PC-3 (cell line): ENCODE measurements around the gene ZNF146. TPM values are rescaled to one million over a fixed set of nuclear protein-coding genes. Genes with fewer than 3 reads are reported as not detected.
A peak's percentile ranks its signal among the peaks of the same experiment; 100 is the strongest.

Source experiments
- ATAC-seq: fragments of 200-7000 bp; cut with Tn5 transposase; 2 replicates; pipeline ENCODE4 v1.9.1; 2020; ENCODE audit warnings: mild to moderate bottlenecking, moderate library complexity
- BruUV-seq: library from RNA; stranded (reverse); fragments of 400-500 nt; replicated peaks from 2 replicates; lab custom pipeline; 2021; lab: Mats Ljungman, UMichigan
- CTCF ChIA-PET: fragments of 300-600 bp; sonication (Branson Sonifier 250); formaldehyde crosslinking; loops from one replicate; lab custom pipeline; 2022; ENCODE audit warnings: antibody characterized with exemption; lab: Charles Lee
- POLR2A ChIA-PET: fragments of 300-600 bp; sonication (Branson Sonifier 250); formaldehyde crosslinking; loops from one replicate; lab custom pipeline; 2022; ENCODE audit warnings: antibody characterized with exemption; ENCODE audit not compliant: unreplicated experiment; lab: Charles Lee
- DNase-seq: peaks from one replicate; pipeline ENCODE4 v3.0.0-alpha.2; 2015
- H2AFZ ChIP-seq: fragments of 300-600 bp; sonication (generic); 2 replicates; pipeline ENCODE4 v1.6.0; 2016; ENCODE audit warnings: antibody characterized with exemption, low read length
- H3F3A ChIP-seq: fragments of 300-600 bp; sonication (generic); one replicate; pipeline ENCODE4 v1.6.0; 2017; ENCODE audit warnings: antibody characterized with exemption, low read length, control low read depth, mild to moderate bottlenecking; ENCODE audit not compliant: unreplicated experiment
- H3K27ac ChIP-seq: fragments of 300-600 bp; sonication (generic); 2 replicates; pipeline ENCODE4 v1.5.1; 2016; ENCODE audit warnings: mild to moderate bottlenecking, low read length
- H3K27me3 ChIP-seq: fragments of 300-600 bp; sonication (generic); 2 replicates; pipeline ENCODE4 v1.6.1; 2016; ENCODE audit warnings: low read length, mixed read lengths
- H3K36me3 ChIP-seq: fragments of 300-600 bp; sonication (generic); 2 replicates; pipeline ENCODE4 v1.6.1; 2016; ENCODE audit warnings: low read depth, mixed run types, low read length, mixed read lengths
- H3K4me1 ChIP-seq: fragments of 300-600 bp; sonication (generic); 2 replicates; pipeline ENCODE4 v1.5.1; 2016; ENCODE audit warnings: low read length; ENCODE audit not compliant: insufficient read depth
- H3K4me2 ChIP-seq: fragments of 300-600 bp; sonication (generic); 2 replicates; pipeline ENCODE4 v1.6.0; 2016; ENCODE audit warnings: low read length
- H3K4me3 ChIP-seq: fragments of 300-600 bp; sonication (generic); 2 replicates; pipeline ENCODE4 v1.5.1; 2016; ENCODE audit warnings: mild to moderate bottlenecking, low read length, mixed read lengths
- H3K79me2 ChIP-seq: fragments of 300-600 bp; sonication (generic); 2 replicates; pipeline ENCODE4 v1.6.1; 2017; ENCODE audit warnings: low read length, mixed read lengths
- H3K9ac ChIP-seq: fragments of 300-600 bp; sonication (generic); 2 replicates; pipeline ENCODE4 v1.6.0; 2016; ENCODE audit warnings: mild to moderate bottlenecking, low read length
- H3K9me2 ChIP-seq: fragments of 300-600 bp; sonication (generic); replicated peaks from 2 replicates; pipeline ENCODE4 v1.6.1; 2016; ENCODE audit warnings: mixed run types, low read length, mixed read lengths
- H3K9me3 ChIP-seq: fragments of 300-600 bp; sonication (generic); 2 replicates; pipeline ENCODE4 v1.6.1; 2016; ENCODE audit warnings: low read length, mixed read lengths
- H4K20me1 ChIP-seq: fragments of 300-600 bp; sonication (generic); 2 replicates; pipeline ENCODE4 v1.6.1; 2016; ENCODE audit warnings: low read length, mixed read lengths
- CTCF ChIP-seq: fragments of 300-600 bp; sonication (generic); conservative IDR thresholded peaks from 2 replicates; pipeline ENCODE4 v1.5.1; 2017; ENCODE audit warnings: antibody characterized with exemption, low read depth, mild to moderate bottlenecking, low read length
- EZH2 ChIP-seq: fragments of 300-600 bp; sonication (generic); IDR thresholded peaks from one replicate; pipeline ENCODE4 v1.6.1; 2017; ENCODE audit warnings: antibody characterized with exemption, mild to moderate bottlenecking, low read length; ENCODE audit not compliant: unreplicated experiment
- EZH2phosphoT487 ChIP-seq: fragments of 300-600 bp; sonication (generic); IDR thresholded peaks from 2 replicates; pipeline ENCODE4 v1.6.1; 2018; ENCODE audit warnings: mild to moderate bottlenecking, antibody characterized with exemption, low read length, borderline replicate concordance
- intact Hi-C: fragments of 100-400 bp; cut with micrococcal nuclease; formaldehyde crosslinking; loops from 2 replicates; pipeline ENCODE4 v1.9.0; 2023
- total RNA-seq: library from RNA; depleted of rRNA; stranded (reverse); fragments of >200 nt; gene quantifications from 2 replicates; pipeline ENCODE4 v1.2.3, GENCODE V29; 2014

Gene ZNF146
- total RNA-seq, 1 experiment from 2014 or later: 78.4 TPM

DNA sequence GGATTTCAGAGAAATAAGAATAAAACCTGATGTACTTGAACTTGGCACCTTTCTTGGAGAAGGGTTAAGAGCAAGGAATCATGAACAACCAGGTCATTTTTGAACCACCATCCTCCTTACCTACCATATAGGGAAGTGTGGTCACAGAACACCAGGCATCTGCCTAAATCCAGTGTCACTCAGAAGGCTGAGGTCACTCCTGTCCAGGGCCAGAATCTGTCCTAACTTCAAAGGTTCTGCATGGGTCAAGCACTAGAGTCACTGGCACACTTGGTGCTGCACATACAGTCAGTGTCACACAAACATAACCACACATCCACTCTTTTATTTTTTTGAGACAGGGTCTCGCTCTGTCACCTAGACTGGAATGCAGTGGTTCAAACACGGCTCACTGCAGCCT, 2.0 kb upstream of the ZNF146 start:
- TF ChIP-seq CTCF (no peak), EZH2 (no peak), EZH2phosphoT487 (no peak)
- Histone ChIP-seq H3K9me3 (no peaks in the 10 kb centered on the region), H4K20me1 (no peaks in the 10 kb centered on the region), H3K79me2 (peaks cover 37% of the 10 kb centered on the region), H2AFZ (no peak overlapping the region), H3K4me1 (peaks cover 9% of the 10 kb centered on the region), H3F3A (no peaks in the 10 kb centered on the region), H3K4me3 (no peak overlapping the region), H3K36me3 (peaks cover 3% of the 10 kb centered on the region; the same call in 1 of the 2 replicates), H3K9ac (no peak overlapping the region), H3K27ac (no peak overlapping the region), H3K9me2 (no peaks in the 10 kb centered on the region), H3K27me3 (no peaks in the 10 kb centered on the region), H3K4me2 (no peak overlapping the region)
- DNase-seq (no peak), ATAC-seq (no peak)
- intact Hi-C loops: loop anchor here (10.0 kb wide), 1 partner anchor 472 kb away; the partner anchor contains the start of gene ZNF567
- POLR2A ChIA-PET: no interaction called here
- no TSS peak for BruUV-seq
- CTCF ChIA-PET: no interaction called here

GRCh38 chr19:36215276-36216123, 594 bp downstream of the ZNF146 start:
- DNase-seq (peak; percentile 3), ATAC-seq (no peak)
- TF ChIP-seq EZH2 (no peak), EZH2phosphoT487 (no peak), CTCF (no peak)
- Histone ChIP-seq H3K27ac (peak overlapping the region; percentile 73), H3K79me2 (peaks cover 60% of the 10 kb centered on the region), H3F3A (no peaks in the 10 kb centered on the region), H3K9me3 (no peaks in the 10 kb centered on the region), H2AFZ (peak overlapping the region; percentile 99), H3K27me3 (no peaks in the 10 kb centered on the region), H3K9me2 (no peaks in the 10 kb centered on the region), H3K36me3 (peaks cover 10% of the 10 kb centered on the region; the same call in 1 of the 2 replicates), H3K4me3 (peak overlapping the region; percentile 78), H4K20me1 (0 out of 2 replicates have a peak, but pooled peaks cover 5% of the 10 kb centered on the region), H3K4me1 (peaks cover 9% of the 10 kb centered on the region), H3K4me2 (peak overlapping the region; percentile 98), H3K9ac (peak overlapping the region; percentile 99)
- ChIA-PET POLR2A (no interaction called here), CTCF (no interaction called here)
- BruUV-seq: TSS peak; percentile 89
- intact Hi-C loops: loop anchor here (10.0 kb wide), 1 partner anchor 469 kb away; the partner anchor contains the start of gene ZNF567

- no peaks in the 10 kb centered on the region for H3K9me3 ChIP-seq
- no peak overlapping the region for H3K4me2 ChIP-seq
- H3K36me3 ChIP-seq: peaks cover 35% of the 10 kb centered on the region
- DNase-seq: no peak
- no peaks in the 10 kb centered on the region for H3K27me3 ChIP-seq
- H4K20me1 ChIP-seq: peaks cover 23% of the 10 kb centered on the region
- peaks cover 18% of the 10 kb centered on the region for H3K4me1 ChIP-seq
- H3K4me3 ChIP-seq: no peak overlapping the region
- ChIA-PET POLR2A (no interaction called here), CTCF (no interaction called here)
- no peak overlapping the region for H3K9ac ChIP-seq
- H3F3A ChIP-seq: no peaks in the 10 kb centered on the region
- H3K27ac ChIP-seq: no peak overlapping the region
- no peaks in the 10 kb centered on the region for H3K9me2 ChIP-seq
- ATAC-seq: no peak
- intact Hi-C loops: no loop called here
- BruUV-seq: no TSS peak
- H3K79me2 ChIP-seq: peaks cover 96% of the 10 kb centered on the region
- no peak overlapping the region for H2AFZ ChIP-seq
- TF ChIP-seq CTCF: no peak
- TF ChIP-seq EZH2: no peak
- TF ChIP-seq EZH2phosphoT487: no peak
Observed at GRCh38 chr19:36221474-36221873, 6.6 kb downstream of the ZNF146 start.
